ENCODE data around the gene NEK7.

Gene NEK7

DNA sequence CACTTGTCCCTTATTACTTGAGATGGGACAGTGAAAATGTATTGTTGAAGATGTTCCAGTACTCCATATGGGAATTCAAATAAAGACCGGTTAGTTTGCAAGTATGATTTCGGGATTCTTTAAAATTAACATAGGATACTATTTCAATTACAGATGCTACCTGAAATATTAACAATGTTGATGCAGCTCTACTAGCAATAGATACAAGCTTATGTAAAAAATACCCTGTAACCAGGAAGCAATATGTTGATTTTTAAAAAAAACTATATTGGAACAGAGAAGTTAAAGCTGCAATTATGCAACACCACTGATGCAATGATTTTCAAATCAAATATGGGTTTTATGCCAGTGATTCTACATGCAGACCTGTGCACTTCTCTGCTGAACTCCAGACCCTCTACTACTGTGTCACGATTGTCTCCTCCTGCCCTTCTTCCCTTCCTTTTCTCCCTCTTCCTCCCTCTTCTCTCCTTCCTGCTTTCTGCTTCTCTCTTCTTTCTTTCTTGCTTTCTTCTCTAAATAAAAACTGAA lies 204.5 kb downstream of the NEK7 start:
- intact Hi-C loops (cut with DNase I): no loop called here
- DNase-seq: no peak

- intact Hi-C loops (cut with DNase I): no loop called here
- no peak for DNase-seq
These were observed 206.9 kb downstream of the NEK7 start for GRCh38 chr1:198363625-198364151.

DNA sequence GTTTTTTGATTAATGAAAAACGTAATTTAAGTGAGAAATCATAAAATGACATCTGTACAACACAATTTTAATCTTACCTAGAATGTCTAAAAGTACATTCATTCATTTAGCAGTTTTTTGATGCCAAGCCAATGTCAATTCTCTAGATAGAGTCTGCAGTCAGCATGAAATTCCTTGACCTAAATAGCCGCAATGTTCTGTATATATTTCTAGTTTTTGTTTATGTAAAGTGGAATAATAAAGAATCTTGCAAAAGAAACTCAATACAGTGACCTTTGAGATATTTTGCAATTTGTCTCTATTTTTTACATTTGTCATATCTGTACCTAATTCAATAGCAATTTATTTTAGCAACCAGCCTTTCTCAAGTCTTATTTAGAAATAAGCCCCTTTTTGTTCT lies 207.7 kb downstream of the NEK7 start:
- intact Hi-C loops (cut with DNase I): no loop called here
- DNase-seq: no peak

DNA sequence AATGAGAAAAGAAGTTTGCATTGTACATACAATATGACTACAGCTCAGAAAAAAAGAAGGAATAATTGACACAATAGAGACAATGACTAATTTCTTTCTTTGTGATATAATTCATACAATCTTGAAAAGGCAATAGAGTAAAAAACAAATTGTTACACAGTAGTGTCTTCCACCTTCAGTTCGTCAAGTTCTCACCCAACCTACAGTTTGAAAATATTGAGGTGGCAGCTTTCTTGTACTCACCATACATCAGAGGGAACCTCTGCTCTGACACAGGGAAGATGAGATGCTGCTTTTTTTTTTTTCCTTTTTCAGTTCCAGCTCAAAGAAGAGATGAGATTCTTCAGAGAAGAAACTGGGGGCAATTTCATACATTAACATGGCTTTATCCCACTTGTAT lies 210.5 kb downstream of the NEK7 start:
- intact Hi-C loops (cut with DNase I): no loop called here
- no peak for DNase-seq

DNA sequence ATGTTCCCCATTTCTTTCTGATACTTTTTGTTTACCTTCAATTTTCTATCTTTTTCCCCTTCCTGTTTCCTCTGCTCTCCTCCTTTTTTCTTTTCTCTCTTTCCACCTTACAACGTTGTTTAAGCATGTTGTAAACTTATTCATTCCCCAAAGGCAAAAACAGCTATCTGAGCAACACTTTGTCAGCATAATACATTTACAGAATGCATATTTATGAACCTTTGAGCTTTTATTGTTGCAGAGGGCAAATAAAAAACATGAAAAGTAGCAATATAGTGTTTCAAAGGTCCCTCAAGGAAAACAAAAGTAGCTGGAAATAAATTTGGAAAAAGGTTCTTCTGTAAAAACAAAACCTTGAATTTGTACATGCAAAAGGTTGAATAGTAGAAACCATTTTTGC lies 214.2 kb downstream of the NEK7 start:
- DNase-seq: no peak
- intact Hi-C loops (cut with DNase I): no loop called here

Data from head of caudate nucleus (tissue), 42 donors.